NCI-H2171 (cell line): ENCODE results near the gene NXF2.
"Not testable (repeated sequence)": the region's sequence is repeated elsewhere in the genome, so short reads cannot be mapped to it uniquely, and the experiment has no call there.

Source experiments
- DNase-seq: peaks from one replicate; lab custom pipeline; 2025; lab: John Stamatoyannopoulos, UW

Gene NXF2, protein sequence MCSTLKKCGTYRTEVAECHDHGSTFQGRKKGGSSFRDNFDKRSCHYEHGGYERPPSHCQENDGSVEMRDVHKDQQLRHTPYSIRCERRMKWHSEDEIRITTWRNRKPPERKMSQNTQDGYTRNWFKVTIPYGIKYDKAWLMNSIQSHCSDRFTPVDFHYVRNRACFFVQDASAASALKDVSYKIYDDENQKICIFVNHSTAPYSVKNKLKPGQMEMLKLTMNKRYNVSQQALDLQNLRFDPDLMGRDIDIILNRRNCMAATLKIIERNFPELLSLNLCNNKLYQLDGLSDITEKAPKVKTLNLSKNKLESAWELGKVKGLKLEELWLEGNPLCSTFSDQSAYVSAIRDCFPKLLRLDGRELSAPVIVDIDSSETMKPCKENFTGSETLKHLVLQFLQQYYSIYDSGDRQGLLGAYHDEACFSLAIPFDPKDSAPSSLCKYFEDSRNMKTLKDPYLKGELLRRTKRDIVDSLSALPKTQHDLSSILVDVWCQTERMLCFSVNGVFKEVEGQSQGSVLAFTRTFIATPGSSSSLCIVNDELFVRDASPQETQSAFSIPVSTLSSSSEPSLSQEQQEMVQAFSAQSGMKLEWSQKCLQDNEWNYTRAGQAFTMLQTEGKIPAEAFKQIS

DNA sequence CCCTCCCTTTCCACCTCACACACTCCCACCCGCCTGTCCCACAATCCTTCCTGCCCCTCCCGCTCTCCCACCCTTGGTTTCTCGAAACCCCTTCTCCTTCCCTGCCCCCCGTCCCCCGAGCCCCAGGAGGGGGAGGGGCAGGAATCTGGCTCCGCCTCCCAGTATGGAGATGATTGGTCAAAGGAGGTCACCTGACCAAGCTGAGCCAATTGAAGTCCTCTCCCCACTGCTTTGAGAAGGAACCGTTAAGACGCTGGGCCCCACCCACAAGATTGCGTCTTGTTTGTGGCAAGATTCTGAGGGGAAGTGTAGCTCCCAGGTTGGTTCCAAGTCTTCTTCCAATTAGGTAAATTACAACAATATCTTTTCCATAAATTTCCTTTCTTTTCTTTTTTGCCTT, at the start of gene NXF2:
Gene NXF2, plus strand, starts transcription at position 275 of the 400 bp plus-strand sequence. CDS start 59,912 bp downstream, outside the sequence.
- not testable (repeated sequence) for DNase-seq

- DNase-seq = not testable (repeated sequence)
Measured at GRCh38 chrX:102207940-102208339, 39.0 kb upstream of the NXF2 start.

GRCh38 chrX:102214986-102215385, 32.0 kb upstream of the NXF2 start, which contains the start of gene TCP11X1:
TSS of gene TCP11X1 (plus strand) at chrX:102215301.
- not testable (repeated sequence) for DNase-seq

GRCh38 chrX:102216497-102216896, 30.5 kb upstream of the NXF2 start:
- not testable (repeated sequence) for DNase-seq

GRCh38 chrX:102235678-102236077, 11.3 kb upstream of the NXF2 start:
- not testable (repeated sequence) for DNase-seq

DNA sequence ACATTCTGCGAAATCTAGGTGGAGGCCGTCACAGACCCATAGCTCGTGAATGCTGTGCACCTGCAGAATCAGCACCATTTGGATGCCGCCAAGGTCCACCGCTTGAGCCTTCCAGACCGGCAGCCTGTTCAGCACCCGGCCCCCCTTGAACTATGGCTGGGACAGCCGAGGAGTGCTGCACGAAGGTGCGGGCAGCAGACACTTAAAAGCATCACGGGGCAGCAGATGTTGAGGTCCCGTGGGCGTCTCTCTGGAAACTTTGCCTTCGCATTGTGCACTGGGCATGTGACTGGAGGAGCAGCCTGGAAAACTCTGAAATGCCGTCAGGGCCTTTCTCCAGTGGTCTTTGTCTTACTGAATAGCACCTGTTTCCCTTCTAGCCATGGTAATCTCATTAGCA, 6.7 kb upstream of the NXF2 start:
- not testable (repeated sequence) for DNase-seq

DNA sequence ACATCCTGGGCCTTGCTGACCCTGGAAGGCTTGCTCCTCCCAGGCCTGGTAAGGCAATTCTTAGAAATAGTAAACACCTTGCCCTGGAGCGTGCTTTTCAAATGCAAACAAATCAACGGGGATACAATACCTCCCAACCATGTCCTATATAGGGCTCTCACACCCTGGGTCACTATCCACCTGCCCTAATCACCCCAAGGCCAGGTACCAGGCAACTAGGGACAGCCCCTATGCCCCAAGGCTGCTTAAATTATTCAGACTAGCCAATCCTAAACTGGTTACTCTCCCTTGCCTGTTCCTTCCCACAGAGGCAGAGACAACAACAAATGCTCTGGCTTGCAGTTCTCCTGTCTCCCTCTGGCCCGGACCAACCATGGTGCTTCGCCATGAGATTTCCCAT, 25.3 kb downstream of the NXF2 start:
- not testable (repeated sequence) for DNase-seq

- no peak for DNase-seq
Measured at GRCh38 chrX:102338162-102338561, 91.2 kb downstream of the NXF2 start.

GRCh38 chrX:102339312-102340298, 92.6 kb downstream of the NXF2 start:
- no peak for DNase-seq

DNA sequence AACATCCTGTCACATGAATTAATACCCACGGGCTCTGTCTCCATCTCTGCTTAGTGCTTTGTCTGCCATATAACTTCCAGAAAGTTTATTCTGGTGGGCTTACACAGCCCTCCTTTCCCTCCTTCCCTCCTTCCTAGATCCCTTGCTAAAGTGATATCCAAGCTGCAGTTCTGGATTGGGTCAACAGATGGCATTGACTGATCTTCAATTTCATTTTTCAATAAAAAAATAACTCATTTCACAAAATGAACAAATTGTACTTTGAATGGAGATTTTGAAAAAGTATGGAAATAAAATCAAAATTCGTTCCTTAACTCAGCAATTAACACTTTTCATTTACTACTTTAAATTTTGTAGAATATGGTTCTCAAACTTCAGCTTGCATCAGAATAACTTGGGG, 94.9 kb downstream of the NXF2 start:
- DNase-seq = no peak

GRCh38 chrX:102345916-102346315, 98.9 kb downstream of the NXF2 start:
- no peak for DNase-seq
